Measurements from ENCODE around the gene HIPK1. TPM values are rescaled to one million over a fixed set of nuclear protein-coding genes. Genes with fewer than 3 reads are reported as not detected.

The HIPK1 gene
- polyA plus RNA-seq, 3 donors, result 8.4 to 24.7 (median 15.7) TPM

DNA sequence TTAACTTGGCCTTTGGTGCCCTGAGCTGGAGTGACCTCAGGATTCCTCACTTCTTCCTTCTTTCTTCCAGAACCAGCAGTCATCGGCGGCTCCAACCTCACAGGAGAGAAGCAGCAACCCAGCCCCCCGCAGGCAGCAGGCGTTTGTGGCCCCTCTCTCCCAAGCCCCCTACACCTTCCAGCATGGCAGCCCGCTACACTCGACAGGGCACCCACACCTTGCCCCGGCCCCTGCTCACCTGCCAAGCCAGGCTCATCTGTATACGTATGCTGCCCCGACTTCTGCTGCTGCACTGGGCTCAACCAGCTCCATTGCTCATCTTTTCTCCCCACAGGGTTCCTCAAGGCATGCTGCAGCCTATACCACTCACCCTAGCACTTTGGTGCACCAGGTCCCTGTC, 43.8 kb downstream of the HIPK1 start:
- H3K27ac ChIP-seq (ENCODE audit: low read depth, low read length), result no peak overlapping the region
- WGBS, 3 donors, result 83 to 98% (median 98%) methylated on average over 9 of the region's 9 CpGs

DNA sequence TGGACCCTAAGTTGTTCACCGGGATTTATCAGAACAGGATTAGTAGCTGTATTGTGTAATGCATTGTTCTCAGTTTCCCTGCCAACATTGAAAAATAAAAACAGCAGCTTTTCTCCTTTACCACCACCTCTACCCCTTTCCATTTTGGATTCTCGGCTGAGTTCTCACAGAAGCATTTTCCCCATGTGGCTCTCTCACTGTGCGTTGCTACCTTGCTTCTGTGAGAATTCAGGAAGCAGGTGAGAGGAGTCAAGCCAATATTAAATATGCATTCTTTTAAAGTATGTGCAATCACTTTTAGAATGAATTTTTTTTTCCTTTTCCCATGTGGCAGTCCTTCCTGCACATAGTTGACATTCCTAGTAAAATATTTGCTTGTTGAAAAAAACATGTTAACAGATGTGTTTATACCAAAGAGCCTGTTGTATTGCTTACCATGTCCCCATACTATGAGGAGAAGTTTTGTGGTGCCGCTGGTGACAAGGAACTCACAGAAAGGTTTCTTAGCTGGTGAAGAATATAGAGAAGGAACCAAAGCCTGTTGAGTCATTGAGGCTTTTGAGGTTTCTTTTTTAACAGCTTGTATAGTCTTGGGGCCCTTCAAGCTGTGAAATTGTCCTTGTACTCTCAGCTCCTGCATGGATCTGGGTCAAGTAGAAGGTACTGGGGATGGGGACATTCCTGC, 46.2 kb downstream of the HIPK1 start:
- 45 to 69% (median 46%) methylated on average over 4 of the region's 4 CpGs for WGBS, 3 donors
- no peak overlapping the region for H3K27ac ChIP-seq (ENCODE audit: low read depth, low read length)

DNA sequence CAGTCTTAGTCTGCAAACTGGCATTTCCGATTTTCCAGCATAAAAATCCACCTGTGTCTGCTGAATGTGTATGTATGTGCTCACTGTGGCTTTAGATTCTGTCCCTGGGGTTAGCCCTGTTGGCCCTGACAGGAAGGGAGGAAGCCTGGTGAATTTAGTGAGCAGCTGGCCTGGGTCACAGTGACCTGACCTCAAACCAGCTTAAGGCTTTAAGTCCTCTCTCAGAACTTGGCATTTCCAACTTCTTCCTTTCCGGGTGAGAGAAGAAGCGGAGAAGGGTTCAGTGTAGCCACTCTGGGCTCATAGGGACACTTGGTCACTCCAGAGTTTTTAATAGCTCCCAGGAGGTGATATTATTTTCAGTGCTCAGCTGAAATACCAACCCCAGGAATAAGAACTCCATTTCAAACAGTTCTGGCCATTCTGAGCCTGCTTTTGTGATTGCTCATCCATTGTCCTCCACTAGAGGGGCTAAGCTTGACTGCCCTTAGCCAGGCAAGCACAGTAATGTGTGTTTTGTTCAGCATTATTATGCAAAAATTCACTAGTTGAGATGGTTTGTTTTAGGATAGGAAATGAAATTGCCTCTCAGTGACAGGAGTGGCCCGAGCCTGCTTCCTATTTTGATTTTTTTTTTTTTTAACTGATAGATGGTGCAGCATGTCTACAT, 47.6 kb downstream of the HIPK1 start:
- WGBS, 3 donors, result 23 to 81% (median 36%) methylated on average over 4 of the region's 4 CpGs
- no peak overlapping the region for H3K27ac ChIP-seq (ENCODE audit: low read depth, low read length)

DNA sequence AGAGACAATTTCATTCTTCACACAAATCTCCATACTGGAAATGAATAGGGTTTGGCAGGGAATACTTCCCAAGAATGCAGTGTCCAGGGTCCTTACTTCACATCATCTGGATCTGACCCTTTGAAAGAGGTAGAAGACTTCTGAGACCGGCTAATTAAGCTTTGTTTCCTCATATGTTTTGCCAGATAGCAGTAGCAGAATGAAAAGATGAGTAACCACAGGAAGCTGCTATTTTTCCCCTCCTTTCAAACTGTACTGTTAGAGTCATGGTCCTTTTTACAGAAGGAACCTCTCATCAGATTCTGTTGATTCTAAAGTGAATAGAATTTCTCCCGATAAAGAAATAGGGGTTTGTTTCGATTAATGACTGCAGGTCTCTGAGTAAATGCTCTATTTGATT, 48.8 kb downstream of the HIPK1 start:
- no peak overlapping the region for H3K27ac ChIP-seq (ENCODE audit: low read depth, low read length)
- 62 to 76% (median 74%) methylated on average over 3 of the region's 3 CpGs for WGBS, 3 donors

DNA sequence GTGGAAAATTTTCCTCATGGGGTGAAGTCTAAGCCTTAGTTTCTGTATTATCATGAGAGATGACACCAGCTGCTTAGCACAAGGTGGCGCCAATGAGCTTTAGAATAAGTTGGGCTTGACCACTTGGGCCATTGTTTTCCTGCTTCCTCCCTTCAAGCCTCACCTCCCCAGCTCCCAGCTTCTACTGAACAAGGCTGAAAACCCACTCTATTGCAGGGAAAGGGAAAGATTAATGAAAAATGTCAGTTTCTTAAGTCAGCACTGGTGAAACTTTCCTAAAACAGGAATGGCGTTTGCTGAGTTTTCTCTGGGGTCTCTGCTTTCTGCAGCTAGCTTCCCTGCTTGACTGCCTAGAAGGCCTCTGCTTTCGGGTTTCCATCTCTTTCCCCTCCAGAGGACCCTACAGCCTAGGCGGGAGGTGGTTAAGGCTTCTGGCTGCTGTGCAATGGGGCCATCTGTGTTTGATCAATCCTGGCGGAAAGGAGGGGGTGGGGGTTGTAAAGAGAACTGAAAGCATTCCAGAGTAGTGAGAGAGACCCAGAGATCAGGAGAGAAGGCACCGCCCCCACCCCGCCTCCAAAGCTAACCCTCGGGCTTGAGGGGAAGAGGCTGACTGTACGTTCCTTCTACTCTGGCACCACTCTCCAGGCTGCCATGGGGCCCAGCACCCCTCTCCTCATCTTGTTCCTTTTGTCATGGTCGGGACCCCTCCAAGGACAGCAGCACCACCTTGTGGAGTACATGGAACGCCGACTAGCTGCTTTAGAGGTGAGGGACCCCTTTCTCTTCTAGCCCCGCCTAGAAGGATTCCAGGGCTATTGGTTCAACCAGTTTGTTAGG, 50.0 kb downstream of the HIPK1 start, which contains the start of gene OLFML3:
Gene OLFML3 (plus strand): TSS at position 612 of the 840 bp plus-strand sequence. CDS start 43 bp downstream, at position 655.
- 19 to 28% (median 23%) methylated on average over 13 of the region's 13 CpGs for WGBS, 3 donors
- H3K27ac ChIP-seq (ENCODE audit: low read depth, low read length), result no peak within 1 kb of the TSS

DNA sequence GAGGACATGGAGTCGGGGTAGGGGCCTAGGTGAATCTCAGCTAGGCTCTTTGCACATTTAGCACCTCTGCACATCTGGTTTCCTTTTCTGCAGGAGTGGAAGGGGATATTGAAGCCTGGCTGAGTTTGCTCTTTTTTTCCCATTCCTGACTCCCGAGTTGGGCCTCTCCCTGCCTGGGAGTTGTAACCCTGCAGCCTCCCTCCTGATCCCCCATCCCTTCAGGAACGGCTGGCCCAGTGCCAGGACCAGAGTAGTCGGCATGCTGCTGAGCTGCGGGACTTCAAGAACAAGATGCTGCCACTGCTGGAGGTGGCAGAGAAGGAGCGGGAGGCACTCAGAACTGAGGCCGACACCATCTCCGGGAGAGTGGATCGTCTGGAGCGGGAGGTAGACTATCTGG, 51.0 kb downstream of the HIPK1 start:
- 59 to 64% (median 61%) methylated on average over 10 of the region's 10 CpGs for WGBS, 3 donors
- no peak overlapping the region for H3K27ac ChIP-seq (ENCODE audit: low read depth, low read length)

DNA sequence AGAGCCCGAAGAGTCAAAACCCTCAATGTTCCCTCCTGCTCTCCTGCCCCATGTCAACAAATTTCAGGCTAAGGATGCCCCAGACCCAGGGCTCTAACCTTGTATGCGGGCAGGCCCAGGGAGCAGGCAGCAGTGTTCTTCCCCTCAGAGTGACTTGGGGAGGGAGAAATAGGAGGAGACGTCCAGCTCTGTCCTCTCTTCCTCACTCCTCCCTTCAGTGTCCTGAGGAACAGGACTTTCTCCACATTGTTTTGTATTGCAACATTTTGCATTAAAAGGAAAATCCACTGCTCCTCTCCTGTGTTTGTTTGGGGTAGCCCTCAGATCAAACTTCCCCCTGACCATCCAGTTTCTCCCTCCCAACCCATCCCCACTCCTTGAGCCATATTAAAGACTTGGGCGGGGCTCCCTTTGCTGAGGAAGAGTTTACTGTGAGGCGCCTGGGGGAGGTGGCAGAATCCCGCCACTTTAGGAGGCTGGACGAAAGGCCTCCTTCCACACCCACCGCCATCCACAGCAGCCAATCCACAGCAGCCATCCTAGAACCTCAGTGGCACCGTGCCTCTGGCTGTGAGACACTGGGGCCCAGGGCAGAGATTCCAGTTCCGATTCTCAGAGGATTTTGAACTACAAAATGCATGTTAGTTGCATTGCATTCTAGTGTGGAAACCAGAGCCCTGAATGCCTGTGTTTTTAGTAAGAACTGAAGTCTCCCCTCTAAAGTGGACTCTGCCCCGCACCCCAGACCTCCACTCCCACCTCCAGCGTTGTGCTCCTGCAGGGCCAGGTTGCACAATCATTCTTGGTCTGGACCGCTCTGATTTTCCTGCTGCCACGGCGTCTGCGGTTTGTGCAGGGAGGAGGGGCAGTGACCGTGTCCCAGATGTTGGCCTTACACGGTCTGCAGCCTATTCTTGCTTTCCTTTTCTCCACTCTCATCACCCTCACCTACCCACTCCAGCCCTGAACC, 53.1 kb downstream of the HIPK1 start:
- WGBS, 3 donors, result 26 to 36% (median 31%) methylated on average over 18 of the region's 18 CpGs
- no peak overlapping the region for H3K27ac ChIP-seq (ENCODE audit: low read depth, low read length)

DNA sequence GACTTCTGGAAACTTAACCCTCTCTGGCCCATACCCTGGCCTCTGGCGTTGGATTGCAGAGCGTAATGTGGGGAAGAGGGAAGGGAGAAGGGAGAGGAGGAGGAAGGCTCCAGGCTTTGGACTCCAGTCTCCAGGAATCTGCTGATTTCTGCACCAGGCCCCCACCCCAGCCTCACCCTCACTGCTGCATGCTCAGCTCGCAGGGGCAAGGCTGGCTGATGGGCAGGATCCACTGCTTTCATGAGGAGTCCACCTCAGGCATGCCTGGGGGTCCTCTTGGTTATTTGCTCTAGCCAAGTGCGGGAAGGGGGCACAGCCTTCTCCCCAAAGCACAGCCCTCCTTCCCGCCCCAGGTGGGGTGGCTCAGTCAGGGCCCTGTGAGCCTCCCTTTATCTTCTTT, 53.8 kb downstream of the HIPK1 start:
- H3K27ac ChIP-seq (ENCODE audit: low read depth, low read length), result no peak overlapping the region
- 43 to 67% (median 46%) methylated on average over 5 of the region's 5 CpGs for WGBS, 3 donors

DNA sequence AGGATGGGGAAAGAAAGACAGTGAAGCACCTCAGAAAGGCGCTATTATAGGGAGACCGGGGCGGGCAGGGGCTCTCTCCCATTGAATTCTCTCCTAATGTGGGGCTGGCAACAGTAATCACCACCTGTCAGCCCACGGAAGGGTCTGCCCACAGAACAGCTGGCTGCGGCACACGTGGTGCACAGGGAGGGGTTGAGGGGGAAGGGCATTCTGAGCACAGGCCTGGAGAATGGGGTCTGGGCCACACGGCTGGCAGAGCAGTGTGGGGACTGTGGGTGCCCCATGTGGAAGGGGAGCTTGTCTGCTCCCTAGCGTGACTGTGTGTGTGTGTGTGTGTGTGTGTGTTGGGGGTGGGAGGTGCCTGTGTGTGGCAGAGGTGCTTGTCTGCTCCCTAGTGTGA, 54.3 kb downstream of the HIPK1 start:
- H3K27ac ChIP-seq (ENCODE audit: low read depth, low read length), result no peak overlapping the region
- WGBS, 3 donors, result 49 to 70% (median 51%) methylated on average over 8 of the region's 8 CpGs

DNA sequence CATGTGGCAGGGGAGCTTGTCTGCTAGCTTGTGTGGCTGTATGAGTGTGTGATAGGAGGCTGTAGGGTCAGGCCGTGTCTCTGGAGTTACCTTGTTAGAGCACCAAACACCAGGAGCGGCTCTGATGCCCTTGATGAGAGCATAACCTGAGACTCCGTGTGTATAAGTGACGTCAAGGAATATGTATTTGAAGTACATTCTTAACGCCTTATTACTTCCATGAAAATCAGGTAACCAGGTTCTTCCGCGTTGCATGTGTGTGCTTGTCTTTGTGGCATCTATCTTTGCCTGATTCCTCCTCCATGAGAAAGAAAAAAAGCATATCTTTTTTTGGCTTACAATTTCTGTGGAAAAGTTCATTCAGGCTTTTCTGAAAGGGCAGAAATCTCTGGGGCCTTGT, 54.7 kb downstream of the HIPK1 start:
- 72 to 88% (median 78%) methylated on average over 7 of the region's 7 CpGs for WGBS, 3 donors
- H3K27ac ChIP-seq (ENCODE audit: low read depth, low read length), result no peak overlapping the region

DNA sequence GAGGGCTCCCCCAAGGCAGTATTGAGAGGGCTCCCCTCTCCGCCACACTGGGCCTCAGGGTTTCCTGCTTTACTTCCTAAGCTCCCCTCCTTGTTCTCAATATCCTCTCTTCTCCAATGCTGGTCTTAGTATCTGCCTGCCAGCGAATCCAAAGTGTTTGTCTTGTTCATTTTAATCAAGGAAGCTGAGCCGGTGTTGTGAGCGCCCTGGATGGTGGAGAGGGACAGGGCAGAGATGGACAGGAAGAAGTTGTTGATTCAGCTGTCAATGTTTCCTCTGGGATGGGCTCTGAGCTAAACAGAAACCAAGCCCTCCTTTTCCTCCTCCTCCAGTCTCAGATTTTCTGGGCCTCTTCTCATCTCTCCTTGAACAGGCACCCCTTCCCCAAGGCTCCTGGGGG, 55.6 kb downstream of the HIPK1 start:
- H3K27ac ChIP-seq (ENCODE audit: low read depth, low read length), result no peak overlapping the region
- 49 to 78% (median 50%) methylated on average over 4 of the region's 4 CpGs for WGBS, 3 donors

DNA sequence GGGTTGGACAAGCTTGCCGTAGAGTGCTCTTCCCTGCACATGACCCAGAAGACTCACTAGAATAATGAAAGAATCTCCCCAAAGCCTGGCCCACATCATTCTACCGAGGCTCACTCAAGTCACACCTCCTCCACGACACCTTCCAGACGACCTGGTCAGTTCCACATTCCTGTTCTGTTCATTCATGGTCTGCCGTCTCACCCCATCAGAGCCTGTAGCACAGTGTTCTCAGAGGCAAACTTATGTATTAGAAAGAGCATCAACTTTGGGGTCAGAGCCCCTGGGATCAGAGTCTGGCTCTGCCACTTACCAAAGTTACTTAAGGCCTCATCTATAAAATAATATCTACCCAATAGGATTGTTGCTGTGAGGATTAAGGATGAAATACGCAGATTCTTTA, 57.7 kb downstream of the HIPK1 start:
- H3K27ac ChIP-seq (ENCODE audit: low read depth, low read length), result no peak overlapping the region
- WGBS, 3 donors, result 84 to 88% (median 85%) methylated on average over 6 of the region's 6 CpGs

DNA sequence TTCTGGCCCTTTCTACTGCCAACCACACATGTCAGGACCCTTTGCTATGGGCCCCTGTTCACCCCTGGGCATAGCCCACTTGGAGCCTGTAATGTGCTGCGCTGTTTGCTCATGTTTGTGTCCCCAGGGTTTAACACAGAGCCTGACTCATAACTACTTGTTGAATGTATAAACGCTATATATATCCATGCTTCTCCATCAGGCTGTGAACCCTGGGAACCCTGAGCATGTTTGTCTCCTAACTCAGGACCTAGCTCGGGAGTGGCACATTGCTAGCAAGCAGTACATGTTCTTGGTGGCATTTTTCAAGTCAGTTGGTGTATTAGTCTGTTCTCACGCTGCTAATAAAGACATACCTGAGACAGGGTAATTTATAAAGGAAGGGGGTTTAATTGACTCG, 58.1 kb downstream of the HIPK1 start:
- no peak overlapping the region for H3K27ac ChIP-seq (ENCODE audit: low read depth, low read length)
- 75 to 79% (median 77%) methylated on average over 5 of the region's 5 CpGs for WGBS, 3 donors

DNA sequence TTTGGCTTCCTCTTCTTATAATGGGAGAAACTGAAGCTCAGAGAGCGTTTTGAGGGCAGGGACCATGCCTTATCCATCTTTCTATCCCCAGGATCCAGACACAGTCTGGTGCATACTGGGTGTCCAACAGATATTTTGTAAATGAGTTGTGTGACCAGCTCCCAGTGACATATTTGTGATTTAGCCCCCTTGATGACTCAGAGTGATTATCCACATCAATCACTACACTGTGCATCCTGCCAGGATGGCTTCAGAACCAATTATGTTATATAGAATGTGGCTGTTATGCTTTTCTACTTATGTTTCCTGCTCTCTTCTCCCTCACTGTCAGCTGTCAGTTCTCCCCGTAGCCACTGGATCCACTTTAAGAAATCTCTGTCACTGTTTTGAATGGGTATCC, 61.4 kb downstream of the HIPK1 start:
- 42 to 65% (median 64%) methylated on average over 2 of the region's 2 CpGs for WGBS, 3 donors
- no peak overlapping the region for H3K27ac ChIP-seq (ENCODE audit: low read depth, low read length)

DNA sequence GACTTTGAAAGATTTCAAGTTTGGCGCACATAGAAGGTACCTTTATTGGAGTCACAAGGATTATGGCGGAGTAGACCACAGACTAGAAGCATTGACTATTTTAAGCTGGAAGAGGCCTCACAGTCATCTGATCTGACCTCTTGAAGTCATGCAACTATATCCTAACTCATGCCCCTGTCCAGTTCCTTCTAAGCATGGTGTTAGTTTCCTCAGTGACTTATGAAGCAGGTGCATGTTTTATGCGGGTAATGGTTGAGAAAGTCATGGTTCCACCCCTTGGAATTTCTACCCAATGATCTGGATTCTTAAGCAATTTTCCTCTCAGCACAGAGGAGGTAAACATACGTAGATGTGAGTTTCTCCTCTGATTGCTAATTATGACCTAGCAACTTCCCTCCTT, 61.8 kb downstream of the HIPK1 start:
- no peak overlapping the region for H3K27ac ChIP-seq (ENCODE audit: low read depth, low read length)
- 86 to 88% (median 86%) methylated on average over 4 of the region's 4 CpGs for WGBS, 3 donors

DNA sequence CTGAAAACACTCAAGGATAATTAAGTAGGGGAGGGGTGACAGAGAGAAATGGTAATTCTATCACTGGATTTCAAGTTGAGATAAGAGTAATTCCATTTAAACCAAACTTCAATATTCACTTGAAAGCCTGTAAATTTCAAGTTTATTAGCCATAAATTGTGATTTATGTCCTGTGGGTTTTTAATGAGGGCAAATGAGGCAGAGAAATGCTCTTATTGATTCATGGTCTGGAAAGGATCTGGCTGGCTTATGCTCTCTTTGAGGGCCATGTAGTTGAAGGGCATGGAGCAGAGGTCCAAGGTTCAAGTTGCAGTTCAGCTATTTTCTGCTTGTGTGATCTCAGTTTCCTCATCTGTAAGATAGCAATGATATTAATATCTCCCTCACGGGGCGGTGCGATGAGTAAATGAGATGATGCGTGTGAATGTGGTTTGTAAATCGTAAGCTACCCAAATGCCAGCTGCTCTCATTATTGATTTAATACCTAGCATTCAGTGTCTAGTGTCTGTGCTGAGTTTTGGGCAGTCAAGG, 62.4 kb downstream of the HIPK1 start:
- WGBS, 3 donors, result 84 to 94% (median 90%) methylated on average over 5 of the region's 5 CpGs
- H3K27ac ChIP-seq (ENCODE audit: low read depth, low read length), result no peak overlapping the region

DNA sequence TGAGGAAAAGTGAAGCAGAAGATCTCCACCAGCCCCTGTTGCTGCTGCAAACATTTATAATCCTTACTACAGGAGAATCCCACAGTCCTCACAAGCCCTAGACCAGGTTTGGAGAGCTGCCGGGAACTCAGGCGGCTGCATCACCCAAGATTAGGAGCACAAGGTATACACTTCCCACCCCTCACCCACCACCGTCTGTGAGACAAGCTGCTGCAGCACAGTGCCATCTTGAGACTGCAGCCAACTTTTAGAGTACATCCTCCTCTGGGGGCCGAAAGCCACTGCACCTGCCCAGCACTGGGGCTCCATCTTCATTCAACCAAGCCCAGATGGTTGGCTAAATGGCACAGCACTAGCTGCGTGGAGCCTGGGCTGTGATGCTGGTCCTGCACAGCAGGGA, 63.9 kb downstream of the HIPK1 start:
- WGBS, 3 donors, result 82 to 98% (median 96%) methylated on average over 5 of the region's 5 CpGs
- no peak overlapping the region for H3K27ac ChIP-seq (ENCODE audit: low read depth, low read length)

DNA sequence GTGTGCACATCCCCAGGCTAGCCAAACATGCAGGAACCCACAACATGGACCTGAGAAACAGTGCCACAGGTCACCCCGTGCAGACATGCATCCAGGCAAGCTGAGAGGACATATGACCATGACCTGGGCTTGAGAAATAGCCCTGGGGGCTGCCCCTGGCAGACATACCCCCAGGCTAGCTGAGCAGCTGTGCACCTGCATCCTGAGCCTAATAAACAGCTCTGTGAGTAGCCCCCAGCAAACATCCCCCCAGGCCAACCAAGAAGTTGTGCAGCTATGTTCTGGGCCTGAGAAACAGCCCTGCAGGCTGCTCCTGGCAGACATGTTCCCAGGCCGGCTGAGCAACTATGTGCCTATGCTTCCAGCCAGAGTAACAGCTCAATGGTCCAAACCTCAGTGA, 64.6 kb downstream of the HIPK1 start:
- H3K27ac ChIP-seq (ENCODE audit: low read depth, low read length), result no peak overlapping the region
- WGBS, 3 donors, result 86 to 89% (median 89%) methylated on average over 2 of the region's 2 CpGs

Measured in adipose tissue (tissue), 3 donors.